Lower leg skin (tissue), 3 donors: ENCODE measurements around the gene THSD8.

Experiments
- CTCF ChIP-seq, 3 donors: fragments of 450-650 bp; IDR thresholded peaks; one replicate each; pipeline ENCODE4 v1.5.1; 2016; ENCODE audit warnings: antibody characterized with exemption in 3 of 3, mild to moderate bottlenecking in 3 of 3, moderate library complexity in 2 of 3
- POLR2A ChIP-seq, 2 donors: fragments of 450-650 bp; IDR thresholded peaks; one replicate each; pipeline ENCODE4 v1.6.1; 2016 to 2017; ENCODE audit warnings: antibody characterized with exemption in 2 of 2, mild to moderate bottlenecking in 1 of 2, moderate library complexity in 1 of 2

GRCh38 chr19:12785431-12786031 is 16.3 kb upstream of the THSD8 start:
- TF ChIP-seq CTCF (IDR thresholded peaks at IDR 0.05) (no peak), POLR2A (IDR thresholded peaks at IDR 0.05) (no peak)
